Memory B cell (primary cell): ENCODE data around the gene VAV2.

ENCODE experiments used
- ATAC-seq: fragments of 150-1000 bp; cut with Tn5 transposase; 2 replicates; pipeline ENCODE4 v1.10.0; 2021; ENCODE audit warnings: low read depth, mild to moderate bottlenecking, moderate library complexity
- DNase-seq, 2 donors: peaks; one replicate each; pipeline ENCODE4 v3.0.0; 2022; ENCODE audit warnings: low spot score in 2 of 2
- H3K27ac Mint-ChIP-seq: one replicate; pipeline ENCODE4 v1.8.0; 2022; ENCODE audit warnings: mild to moderate bottlenecking, moderate library complexity, mixed read lengths
- H3K27me3 Mint-ChIP-seq: one replicate; pipeline ENCODE4 v1.8.0; 2022; ENCODE audit warnings: mixed read lengths
- H3K36me3 Mint-ChIP-seq: one replicate; pipeline ENCODE4 v1.8.0; 2022; ENCODE audit warnings: mild to moderate bottlenecking, mixed read lengths
- H3K4me1 Mint-ChIP-seq: one replicate; pipeline ENCODE4 v1.8.0; 2022; ENCODE audit warnings: mixed read lengths
- H3K4me3 Mint-ChIP-seq: one replicate; pipeline ENCODE4 v1.8.0; 2022; ENCODE audit warnings: mild to moderate bottlenecking, moderate library complexity, mixed read lengths
- H3K9me3 Mint-ChIP-seq: one replicate; pipeline ENCODE4 v1.8.0; 2022; ENCODE audit warnings: mixed read lengths

The VAV2 gene

GRCh38 chr9:133945977-133946753, 46.0 kb downstream of the VAV2 start:
- Mint-ChIP-seq H3K9me3 (no peaks in the 10 kb centered on the region), H3K36me3 (peaks cover 6% of the 10 kb centered on the region), H3K4me1 (peaks cover 46% of the 10 kb centered on the region), H3K4me3 (peak overlapping the region; percentile 79), H3K27me3 (no peaks in the 10 kb centered on the region), H3K27ac (peak overlapping the region; percentile 98)
- DNase-seq (no peak), ATAC-seq (peak; percentile 69)

DNA sequence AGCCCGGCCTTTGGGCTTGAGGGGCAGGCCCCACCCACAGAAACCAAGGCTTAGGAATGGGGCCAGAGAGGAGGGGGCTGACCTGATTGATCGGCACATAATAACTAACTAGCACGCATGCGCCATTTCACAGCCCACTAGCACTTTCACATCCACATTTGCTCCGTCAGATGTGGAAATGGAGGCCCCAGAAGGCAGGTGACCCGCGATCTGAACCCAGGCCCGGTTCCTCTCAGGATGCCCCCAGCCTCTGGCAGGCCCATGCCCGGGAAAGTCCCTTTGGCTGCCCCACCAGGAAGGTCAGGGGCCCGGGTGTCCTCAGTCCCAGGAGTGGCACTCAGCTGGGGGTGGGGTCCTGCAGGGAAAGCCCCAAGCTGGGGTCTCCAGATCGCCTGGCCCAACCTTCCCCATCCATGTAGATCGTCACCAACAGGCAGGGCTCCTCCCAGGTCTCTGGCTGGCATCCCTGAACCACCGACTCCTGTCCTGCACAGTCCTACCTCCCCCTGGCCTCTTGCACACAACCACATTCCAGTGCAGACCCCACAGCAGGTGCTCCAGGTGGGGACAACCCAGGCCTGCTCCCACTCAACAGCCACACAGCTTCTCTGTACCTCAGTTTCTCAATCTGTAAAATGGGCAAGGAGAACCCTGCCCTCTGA, 46.7 kb downstream of the VAV2 start:
- Mint-ChIP-seq H3K27ac (peak overlapping the region; percentile 98), H3K27me3 (no peaks in the 10 kb centered on the region), H3K36me3 (peaks cover 6% of the 10 kb centered on the region), H3K9me3 (no peaks in the 10 kb centered on the region), H3K4me1 (peaks cover 42% of the 10 kb centered on the region), H3K4me3 (peak overlapping the region; percentile 79)
- DNase-seq = peak; percentile 61 to 68
- peak; percentile 83 for ATAC-seq

DNA sequence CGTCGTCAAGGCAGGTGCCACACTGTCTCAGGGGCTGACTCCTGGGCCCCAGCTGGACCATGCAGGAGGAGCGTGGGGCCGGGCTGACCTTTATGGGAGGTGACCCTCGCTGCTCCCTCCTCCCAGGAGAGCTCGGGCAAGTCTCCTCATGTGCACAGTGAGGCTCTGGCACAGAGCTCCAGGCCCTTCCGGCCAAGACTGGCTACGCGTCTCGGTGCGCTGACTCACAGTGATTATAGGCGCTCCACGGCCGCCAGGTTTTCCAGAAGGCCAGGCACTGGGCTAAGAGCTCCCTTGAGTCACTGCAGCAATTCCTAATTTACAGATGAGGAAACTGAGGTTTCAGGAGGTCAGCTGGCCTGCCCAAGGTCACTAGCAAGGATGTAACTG, 47.4 kb downstream of the VAV2 start:
- Mint-ChIP-seq H3K27me3 (no peaks in the 10 kb centered on the region), H3K4me1 (peaks cover 42% of the 10 kb centered on the region), H3K27ac (peak overlapping the region; percentile 98), H3K36me3 (peaks cover 6% of the 10 kb centered on the region), H3K4me3 (no peak overlapping the region), H3K9me3 (no peaks in the 10 kb centered on the region)
- ATAC-seq = no peak
- no peak for DNase-seq

DNA sequence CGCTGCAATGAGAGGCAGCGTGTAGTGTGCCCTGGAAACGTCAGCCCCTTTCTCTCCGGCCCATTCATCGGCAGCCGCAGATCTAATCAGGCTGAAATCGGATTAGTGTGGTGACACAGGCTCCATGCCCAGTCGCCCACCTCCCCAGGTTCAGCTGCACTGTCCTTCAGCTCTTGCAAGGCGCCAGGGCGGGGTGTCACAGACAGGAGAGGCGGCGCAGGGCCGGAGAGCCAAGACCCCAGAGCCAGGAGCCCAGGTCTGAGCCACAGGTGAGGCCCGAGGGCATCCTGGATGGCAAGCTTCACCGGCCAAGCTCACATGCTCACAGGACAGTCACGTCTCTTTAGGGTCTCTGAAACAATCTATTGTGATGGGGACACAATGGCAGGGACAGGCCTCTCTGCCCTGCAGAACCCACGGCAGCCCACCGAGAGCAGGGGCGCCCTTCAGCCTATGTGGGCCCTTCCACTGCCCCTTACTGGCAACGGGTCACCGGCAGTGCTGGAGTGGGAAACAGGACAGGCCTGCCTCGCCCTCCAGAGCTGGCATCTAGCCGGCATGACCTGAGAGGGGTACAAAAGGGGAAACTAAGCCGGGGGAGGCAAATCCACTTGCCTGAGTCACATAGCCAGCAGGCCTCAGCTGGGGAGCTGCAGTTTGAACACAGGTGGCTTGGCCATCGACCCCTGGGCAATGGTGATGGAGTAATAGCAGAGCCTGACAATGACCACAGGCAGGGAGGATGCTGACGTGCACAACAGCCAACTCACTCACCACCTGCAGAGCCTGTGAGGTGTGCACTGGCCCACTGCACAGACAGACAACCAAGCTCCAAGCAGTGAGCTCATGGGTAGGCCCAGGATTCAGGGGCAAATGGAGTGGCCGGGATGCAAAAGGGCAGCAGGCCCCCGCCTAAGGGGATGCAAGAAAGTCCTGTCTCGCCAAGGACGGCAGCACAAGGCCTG, 48.1 kb downstream of the VAV2 start:
- DNase-seq = no peak
- Mint-ChIP-seq H3K36me3 (peaks cover 4% of the 10 kb centered on the region), H3K27me3 (no peaks in the 10 kb centered on the region), H3K27ac (peak overlapping the region; percentile 68), H3K4me1 (peaks cover 41% of the 10 kb centered on the region), H3K4me3 (peak overlapping the region; percentile 24), H3K9me3 (no peaks in the 10 kb centered on the region)
- no peak for ATAC-seq

DNA sequence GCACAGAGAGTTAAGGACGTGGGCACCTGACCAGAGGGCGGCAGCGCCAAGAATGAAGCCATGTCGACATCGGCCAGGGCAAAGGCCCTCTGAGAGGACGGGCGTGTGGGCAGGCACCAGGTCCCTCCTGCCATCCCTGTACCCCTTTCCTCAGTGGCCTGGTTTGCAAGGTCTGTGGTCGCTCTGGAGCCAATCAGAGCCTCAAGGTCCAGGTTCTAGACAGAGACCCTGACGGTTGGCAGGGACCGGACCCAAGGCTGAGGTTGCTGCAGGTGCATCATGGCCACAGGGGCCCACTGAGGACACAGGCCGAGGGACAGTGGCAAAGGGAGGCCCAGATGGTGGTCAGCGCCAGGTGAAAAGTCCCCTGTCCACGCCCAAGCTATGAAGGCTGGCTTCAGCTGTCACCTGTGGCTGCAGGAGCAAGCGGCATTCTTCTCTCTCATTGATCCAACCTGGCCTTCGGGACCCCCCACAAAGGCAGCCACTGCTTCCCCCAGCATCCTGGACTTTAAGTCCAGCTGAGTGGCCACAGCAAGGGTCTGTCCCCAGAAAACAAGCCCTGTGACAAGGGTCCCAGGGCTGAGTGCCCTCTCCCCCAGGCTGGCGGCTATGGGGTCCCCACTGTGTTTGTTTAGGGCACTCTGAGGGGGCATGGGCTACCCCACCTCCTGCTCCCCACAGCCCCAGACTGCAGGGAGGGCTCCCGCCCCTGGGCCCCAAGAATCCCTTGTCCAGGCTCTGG, 48.9 kb downstream of the VAV2 start:
- H3K36me3 Mint-ChIP-seq = peaks cover 4% of the 10 kb centered on the region
- no peak for ATAC-seq
- no peak overlapping the region for H3K27ac Mint-ChIP-seq
- H3K4me1 Mint-ChIP-seq = peaks cover 40% of the 10 kb centered on the region
- H3K4me3 Mint-ChIP-seq = no peak overlapping the region
- H3K9me3 Mint-ChIP-seq = no peaks in the 10 kb centered on the region
- no peaks in the 10 kb centered on the region for H3K27me3 Mint-ChIP-seq
- no peak for DNase-seq

DNA sequence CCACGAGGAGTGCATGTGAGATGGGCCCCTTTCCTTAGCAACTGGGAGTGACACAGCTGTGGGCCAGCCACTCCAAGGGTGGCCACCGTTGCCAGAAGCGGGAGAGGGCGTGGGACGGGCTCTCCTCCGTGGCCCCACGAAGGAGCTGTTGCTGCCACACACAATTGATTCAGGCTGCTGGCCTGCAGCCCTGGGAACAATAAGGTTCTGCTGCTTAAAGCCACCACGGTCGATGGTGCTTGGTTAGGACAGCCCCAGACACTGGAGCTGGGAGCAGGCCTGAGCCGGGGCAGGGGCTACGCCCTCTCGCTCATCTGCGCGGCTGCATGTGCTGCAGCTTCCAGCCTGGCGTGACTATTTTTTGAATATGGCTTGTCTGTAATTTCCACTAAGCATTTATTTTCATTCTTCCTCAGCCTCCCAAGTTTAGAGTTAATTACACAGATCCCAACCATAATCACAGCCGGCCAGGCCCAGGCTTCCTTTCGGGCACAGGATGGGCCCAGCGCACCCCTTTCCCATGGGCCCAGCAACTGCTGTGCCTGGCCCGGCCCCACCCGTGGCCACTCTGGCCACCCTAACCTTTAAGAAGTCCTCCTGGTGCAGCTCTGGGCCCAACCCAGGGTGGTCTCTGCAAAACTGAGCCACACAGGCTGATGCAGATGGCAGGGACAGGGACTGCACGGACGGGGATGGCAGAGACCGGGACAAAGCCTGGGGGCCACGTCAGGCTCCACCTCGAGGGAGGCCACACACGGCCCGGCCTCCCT, 49.7 kb downstream of the VAV2 start:
- no peak overlapping the region for H3K27ac Mint-ChIP-seq
- H3K4me3 Mint-ChIP-seq = no peak overlapping the region
- no peaks in the 10 kb centered on the region for H3K9me3 Mint-ChIP-seq
- no peak for DNase-seq
- no peaks in the 10 kb centered on the region for H3K27me3 Mint-ChIP-seq
- H3K4me1 Mint-ChIP-seq = peaks cover 37% of the 10 kb centered on the region
- no peak for ATAC-seq
- peaks cover 4% of the 10 kb centered on the region for H3K36me3 Mint-ChIP-seq

DNA sequence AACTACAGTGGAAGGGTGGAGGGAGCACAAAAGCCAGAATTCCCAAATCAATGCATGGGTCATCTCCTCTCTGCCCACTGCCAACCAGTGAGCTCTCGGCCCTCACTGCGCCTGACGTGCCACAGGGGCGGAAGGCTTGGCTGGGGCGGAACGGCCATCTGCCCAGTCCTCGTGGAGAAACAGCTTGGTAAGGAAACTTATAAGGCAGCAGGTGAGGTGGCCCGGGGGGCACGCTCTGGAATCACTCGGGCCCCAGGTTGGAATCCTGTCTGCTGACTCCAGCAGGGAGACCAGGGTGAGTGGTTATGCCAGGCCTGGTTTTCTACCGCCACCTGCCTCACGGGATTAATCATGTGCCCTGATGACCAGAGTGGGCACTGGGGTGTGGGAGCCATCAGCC, 52.3 kb downstream of the VAV2 start:
- Mint-ChIP-seq H3K27ac (no peak overlapping the region), H3K27me3 (no peaks in the 10 kb centered on the region), H3K36me3 (peaks cover 4% of the 10 kb centered on the region), H3K9me3 (no peaks in the 10 kb centered on the region), H3K4me3 (no peak overlapping the region), H3K4me1 (peaks cover 25% of the 10 kb centered on the region)
- no peak for DNase-seq
- ATAC-seq = no peak

GRCh38 chr9:133939171-133939785, 52.8 kb downstream of the VAV2 start:
- ATAC-seq (no peak), DNase-seq (no peak)

GRCh38 chr9:133938753-133939152, 53.4 kb downstream of the VAV2 start:
- no peaks in the 10 kb centered on the region for H3K27me3 Mint-ChIP-seq
- ATAC-seq (no peak), DNase-seq (no peak)
- no peaks in the 10 kb centered on the region for H3K9me3 Mint-ChIP-seq
- H3K27ac Mint-ChIP-seq = no peak overlapping the region
- peaks cover 21% of the 10 kb centered on the region for H3K4me1 Mint-ChIP-seq
- peaks cover 10% of the 10 kb centered on the region for H3K36me3 Mint-ChIP-seq
- no peak overlapping the region for H3K4me3 Mint-ChIP-seq

More at GRCh38 chr9:133939171-133939785, 52.8 kb downstream of the VAV2 start:
- Mint-ChIP-seq H3K27ac (no peak overlapping the region), H3K36me3 (peaks cover 4% of the 10 kb centered on the region), H3K4me3 (no peak overlapping the region), H3K9me3 (no peaks in the 10 kb centered on the region), H3K27me3 (no peaks in the 10 kb centered on the region), H3K4me1 (peaks cover 23% of the 10 kb centered on the region)

DNA sequence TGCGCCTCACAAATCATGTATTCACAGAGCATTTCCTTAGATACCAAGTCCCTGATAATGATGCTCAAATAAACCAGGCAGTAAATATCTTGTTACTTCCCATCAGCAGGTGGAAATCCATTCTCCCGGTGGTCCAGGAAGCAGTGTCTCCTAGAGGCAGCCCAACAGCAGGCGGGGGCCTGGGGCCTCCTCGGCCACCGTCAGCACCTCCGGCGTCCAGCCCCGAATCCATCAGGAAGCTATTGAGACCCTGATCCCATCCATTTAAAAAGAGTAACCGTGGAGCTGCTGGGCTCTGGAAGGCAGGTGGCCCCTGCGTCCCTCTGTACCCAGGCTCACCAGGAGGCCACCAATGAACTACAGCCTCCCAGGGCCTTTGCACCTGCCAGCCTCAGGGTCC, 54.0 kb downstream of the VAV2 start:
- ATAC-seq (no peak), DNase-seq (no peak)
- Mint-ChIP-seq H3K4me3 (no peak overlapping the region), H3K27ac (no peak overlapping the region), H3K4me1 (peaks cover 27% of the 10 kb centered on the region), H3K27me3 (no peaks in the 10 kb centered on the region), H3K36me3 (peaks cover 16% of the 10 kb centered on the region), H3K9me3 (peaks cover 5% of the 10 kb centered on the region)

- ATAC-seq (no peak), DNase-seq (no peak)
- Mint-ChIP-seq H3K4me3 (no peak overlapping the region), H3K36me3 (peaks cover 16% of the 10 kb centered on the region), H3K4me1 (peaks cover 27% of the 10 kb centered on the region), H3K27me3 (no peaks in the 10 kb centered on the region), H3K9me3 (peaks cover 5% of the 10 kb centered on the region), H3K27ac (no peak overlapping the region)
Observed at GRCh38 chr9:133937120-133937519, 55.0 kb downstream of the VAV2 start.

GRCh38 chr9:133935328-133936005, 56.7 kb downstream of the VAV2 start:
- Mint-ChIP-seq H3K4me1 (peaks cover 27% of the 10 kb centered on the region), H3K27ac (no peak overlapping the region), H3K9me3 (peaks cover 5% of the 10 kb centered on the region), H3K4me3 (no peak overlapping the region), H3K27me3 (no peaks in the 10 kb centered on the region), H3K36me3 (peaks cover 12% of the 10 kb centered on the region)
- no peak for ATAC-seq
- DNase-seq = no peak
